Progenitor cell of endocrine pancreas (in vitro differentiated cells): ENCODE data around the gene PTPRA. TPM values are rescaled to one million over a fixed set of nuclear protein-coding genes. Genes with fewer than 3 reads are reported as not detected.
"Not testable (repeated sequence)": the region's sequence is repeated elsewhere in the genome, so short reads cannot be mapped to it uniquely, and the experiment has no call there.

Source experiments
- DNase-seq: peaks from one replicate; pipeline ENCODE4 v3.0.0; 2021; ENCODE audit warnings: low spot score; ENCODE audit not compliant: unreplicated experiment
- H3K27ac Mint-ChIP-seq: 2 replicates; pipeline ENCODE4 v1.8.0; 2021; ENCODE audit warnings: mild to moderate bottlenecking, moderate library complexity, mixed read lengths
- H3K27me3 Mint-ChIP-seq: 2 replicates; pipeline ENCODE4 v1.8.0; 2021; ENCODE audit warnings: mixed read lengths
- H3K36me3 Mint-ChIP-seq: 2 replicates; pipeline ENCODE4 v1.8.0; 2022; ENCODE audit warnings: mixed read lengths; ENCODE audit not compliant: insufficient read depth
- H3K4me1 Mint-ChIP-seq: 2 replicates; pipeline ENCODE4 v1.8.0; 2021; ENCODE audit warnings: low read depth, mixed read lengths
- H3K4me3 Mint-ChIP-seq: 2 replicates; pipeline ENCODE4 v1.8.0; 2021; ENCODE audit warnings: low read depth, mild to moderate bottlenecking, moderate library complexity, mixed read lengths
- H3K9me3 Mint-ChIP-seq: 2 replicates; pipeline ENCODE4 v1.8.0; 2021; ENCODE audit warnings: low read depth, mixed read lengths
- total RNA-seq: library from RNA; stranded (reverse); gene quantifications from 2 replicates; pipeline ENCODE4 v1.2.1, GENCODE V29; 2021
- TF ChIP-seq, protein P1 (sequence below): fragments of 200-600 bp; sonication (generic); IDR thresholded peaks from one replicate; pipeline ENCODE4 v1.5.0; 2021; ENCODE audit warnings: antibody characterized with exemption, mild to moderate bottlenecking; ENCODE audit not compliant: unreplicated experiment

Gene PTPRA
- total RNA-seq, 1 donor from 2014 or later, result 73.2 TPM

DNA sequence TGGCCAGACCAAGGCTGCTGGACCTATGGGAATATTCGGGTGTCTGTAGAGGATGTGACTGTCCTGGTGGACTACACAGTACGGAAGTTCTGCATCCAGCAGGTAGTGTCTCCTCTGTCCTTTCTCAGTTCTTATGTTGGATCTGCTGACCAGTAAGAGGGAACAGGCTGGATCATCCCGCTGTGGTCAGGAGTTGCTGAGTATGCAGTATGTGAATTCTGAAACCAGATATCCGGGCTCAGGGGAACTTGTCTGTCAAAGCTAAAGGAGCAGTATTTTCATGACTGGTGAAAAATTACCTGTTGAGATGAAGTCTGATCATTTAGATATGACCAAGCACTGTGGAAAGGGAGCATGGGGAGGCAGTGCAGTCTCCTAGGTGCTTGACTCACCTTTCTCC lies 148.0 kb downstream of the PTPRA start:
- H3K9me3 Mint-ChIP-seq, result peaks cover 4% of the 10 kb centered on the region
- no peak for DNase-seq
- no peaks in the 10 kb centered on the region for H3K27me3 Mint-ChIP-seq
- TF ChIP-seq, protein P1, sequence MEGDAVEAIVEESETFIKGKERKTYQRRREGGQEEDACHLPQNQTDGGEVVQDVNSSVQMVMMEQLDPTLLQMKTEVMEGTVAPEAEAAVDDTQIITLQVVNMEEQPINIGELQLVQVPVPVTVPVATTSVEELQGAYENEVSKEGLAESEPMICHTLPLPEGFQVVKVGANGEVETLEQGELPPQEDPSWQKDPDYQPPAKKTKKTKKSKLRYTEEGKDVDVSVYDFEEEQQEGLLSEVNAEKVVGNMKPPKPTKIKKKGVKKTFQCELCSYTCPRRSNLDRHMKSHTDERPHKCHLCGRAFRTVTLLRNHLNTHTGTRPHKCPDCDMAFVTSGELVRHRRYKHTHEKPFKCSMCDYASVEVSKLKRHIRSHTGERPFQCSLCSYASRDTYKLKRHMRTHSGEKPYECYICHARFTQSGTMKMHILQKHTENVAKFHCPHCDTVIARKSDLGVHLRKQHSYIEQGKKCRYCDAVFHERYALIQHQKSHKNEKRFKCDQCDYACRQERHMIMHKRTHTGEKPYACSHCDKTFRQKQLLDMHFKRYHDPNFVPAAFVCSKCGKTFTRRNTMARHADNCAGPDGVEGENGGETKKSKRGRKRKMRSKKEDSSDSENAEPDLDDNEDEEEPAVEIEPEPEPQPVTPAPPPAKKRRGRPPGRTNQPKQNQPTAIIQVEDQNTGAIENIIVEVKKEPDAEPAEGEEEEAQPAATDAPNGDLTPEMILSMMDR, result no peak
- H3K4me1 Mint-ChIP-seq, result peaks cover 30% of the 10 kb centered on the region
- peaks cover 42% of the 10 kb centered on the region for H3K36me3 Mint-ChIP-seq
- no peak overlapping the region for H3K4me3 Mint-ChIP-seq
- no peak overlapping the region for H3K27ac Mint-ChIP-seq

DNA sequence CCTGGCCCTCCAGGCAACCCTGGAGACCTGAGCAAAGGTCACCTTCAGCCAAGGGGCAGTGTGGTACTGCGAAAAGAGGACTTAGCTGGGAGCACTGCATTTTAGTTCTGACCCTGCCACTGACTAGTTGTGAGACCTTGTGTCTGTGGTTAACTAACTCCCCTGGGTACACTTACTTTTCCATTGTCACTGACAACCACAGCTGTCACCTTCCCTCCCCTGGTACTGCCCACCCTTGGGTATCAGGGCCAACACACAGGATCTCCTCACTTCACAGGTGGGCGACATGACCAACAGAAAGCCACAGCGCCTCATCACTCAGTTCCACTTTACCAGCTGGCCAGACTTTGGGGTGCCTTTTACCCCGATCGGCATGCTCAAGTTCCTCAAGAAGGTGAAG lies 148.5 kb downstream of the PTPRA start:
- peak overlapping the region; percentile 15 for H3K27ac Mint-ChIP-seq
- TF ChIP-seq, protein P1, result no peak
- no peaks in the 10 kb centered on the region for H3K27me3 Mint-ChIP-seq
- peaks cover 42% of the 10 kb centered on the region for H3K36me3 Mint-ChIP-seq
- no peak overlapping the region for H3K4me3 Mint-ChIP-seq
- H3K9me3 Mint-ChIP-seq, result peaks cover 4% of the 10 kb centered on the region
- peaks cover 30% of the 10 kb centered on the region for H3K4me1 Mint-ChIP-seq
- DNase-seq, result no peak

DNA sequence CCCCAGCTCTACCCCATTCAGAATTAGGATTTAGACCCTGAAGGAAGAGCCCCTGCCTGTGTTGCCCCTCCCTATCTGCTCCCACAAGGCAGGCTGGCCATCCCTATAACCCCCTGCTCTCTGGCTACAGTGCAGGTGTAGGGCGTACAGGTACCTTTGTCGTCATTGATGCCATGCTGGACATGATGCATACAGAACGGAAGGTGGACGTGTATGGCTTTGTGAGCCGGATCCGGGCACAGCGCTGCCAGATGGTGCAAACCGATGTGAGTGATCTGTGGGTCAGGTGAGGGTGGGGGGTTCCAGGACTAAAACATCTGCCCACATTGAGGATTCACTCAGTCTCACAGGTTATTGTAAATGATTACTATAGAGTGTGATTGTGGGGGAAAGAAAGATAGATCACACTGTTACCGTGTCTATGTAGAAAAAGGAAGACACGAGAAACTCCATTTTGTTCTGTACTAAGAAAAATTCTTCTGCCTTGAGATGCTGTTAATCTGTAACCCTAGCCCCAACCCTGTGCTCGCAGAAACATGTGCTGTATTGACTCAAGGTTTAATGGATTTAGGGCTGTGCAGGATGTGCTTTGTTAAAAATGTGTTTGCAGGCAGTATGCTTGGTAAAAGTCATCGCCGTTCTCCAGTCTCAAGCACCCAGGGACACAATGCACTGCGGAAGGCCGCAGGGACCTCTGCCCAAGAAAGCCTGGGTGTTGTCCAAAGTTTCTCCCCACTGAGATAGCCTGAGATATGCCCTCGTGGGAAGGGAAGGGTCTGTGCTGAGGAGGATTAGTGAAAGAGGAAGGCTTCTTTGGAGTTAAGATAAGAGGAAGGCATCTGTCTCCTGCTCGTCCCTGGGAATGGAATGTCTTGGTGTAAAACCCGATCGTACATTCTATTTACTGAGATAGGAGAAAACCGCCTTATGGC lies 149.5 kb downstream of the PTPRA start:
- H3K9me3 Mint-ChIP-seq, H3K27me3 Mint-ChIP-seq, DNase-seq: not testable (repeated sequence)
- Mint-ChIP-seq H3K4me3 (peak overlapping the region; percentile 54), H3K27ac (peak overlapping the region; percentile 96), H3K4me1 (peaks cover 30% of the 10 kb centered on the region), H3K36me3 (peaks cover 37% of the 10 kb centered on the region)

DNA sequence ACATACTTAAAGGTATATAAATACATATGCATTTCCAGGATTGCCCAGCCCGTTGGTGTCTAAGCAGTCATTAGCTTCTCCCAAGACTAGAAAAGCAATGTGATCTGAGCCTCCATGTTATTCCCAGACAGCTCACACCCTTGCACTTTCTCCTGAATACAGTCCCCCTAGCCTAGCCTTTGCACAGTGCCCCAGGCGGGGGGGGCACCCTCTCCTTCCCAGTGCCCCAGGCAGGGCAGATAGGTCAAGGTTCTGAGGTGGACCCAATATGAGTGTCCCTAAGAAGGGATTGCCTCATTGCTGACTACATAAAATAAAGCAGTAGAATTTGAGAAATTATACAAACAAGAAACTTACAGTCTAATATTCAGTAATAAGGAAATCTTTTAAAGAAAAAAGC lies 154.7 kb downstream of the PTPRA start:
- Mint-ChIP-seq H3K27ac (no peak overlapping the region), H3K4me1 (peaks cover 15% of the 10 kb centered on the region), H3K27me3 (no peaks in the 10 kb centered on the region), H3K36me3 (peaks cover 19% of the 10 kb centered on the region), H3K4me3 (no peak overlapping the region), H3K9me3 (no peaks in the 10 kb centered on the region)
- TF ChIP-seq, protein P1, result no peak
- DNase-seq, result no peak

DNA sequence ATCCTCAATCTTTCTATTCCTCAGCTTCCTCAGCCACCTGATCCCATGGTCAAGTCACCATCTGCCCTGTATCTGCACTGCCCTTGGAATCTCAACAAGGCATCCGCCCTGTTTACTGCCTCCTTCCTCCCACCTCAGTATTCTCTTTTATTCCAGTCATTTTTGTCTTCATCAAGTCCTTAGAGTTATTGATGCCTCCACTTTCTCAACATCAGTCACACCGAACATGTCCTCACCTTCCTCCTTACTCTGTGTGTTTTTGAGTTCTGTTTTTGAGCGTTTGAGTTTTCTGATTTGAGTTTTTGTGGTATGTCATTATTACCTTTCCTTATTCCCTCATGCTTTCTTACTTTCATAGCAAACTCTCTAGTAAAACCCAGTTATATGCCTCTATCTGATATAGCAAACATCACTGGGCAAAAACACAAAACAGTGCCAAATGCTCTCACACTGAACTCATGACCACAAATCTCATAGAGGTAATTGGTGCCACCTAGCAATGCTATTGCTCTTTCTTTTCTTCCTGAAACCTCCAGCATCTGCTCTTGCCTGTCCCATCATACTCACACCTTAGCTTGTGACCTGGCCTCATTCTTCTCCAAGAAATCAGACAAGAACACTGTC lies 158.4 kb downstream of the PTPRA start:
- TF ChIP-seq, protein P1, result no peak
- Mint-ChIP-seq H3K4me3 (no peak overlapping the region), H3K27ac (no peak overlapping the region), H3K9me3 (no peaks in the 10 kb centered on the region), H3K27me3 (no peaks in the 10 kb centered on the region), H3K36me3 (peaks cover 24% of the 10 kb centered on the region), H3K4me1 (no peaks in the 10 kb centered on the region)
- DNase-seq, result no peak
